Right lobe of liver (tissue), 6 donors: ENCODE data around the gene MLLT1. TPM values are rescaled to one million over a fixed set of nuclear protein-coding genes. Genes with fewer than 3 reads are reported as not detected.
"Not testable (repeated sequence)": the region's sequence is repeated elsewhere in the genome, so short reads cannot be mapped to it uniquely, and the experiment has no call there.

ENCODE experiments used
- ATAC-seq, 4 donors: fragments of 200-7000 bp; cut with Tn5 transposase; one replicate each; pipeline ENCODE4 v1.9.1; 2020; ENCODE audit warnings: mild to moderate bottlenecking in 4 of 4, moderate library complexity in 4 of 4
- DNase-seq, 3 donors: peaks; one replicate each; pipeline ENCODE4 v3.0.0-alpha.2; 2020
- H3K27ac ChIP-seq, 3 donors: fragments of 200-600 bp; one replicate each; pipeline ENCODE4 v1.8.0; 2022
- H3K27me3 ChIP-seq, 2 donors: fragments of 200-600 bp; one replicate each; pipeline ENCODE4 v1.8.0; 2022
- H3K36me3 ChIP-seq, 4 donors: fragments of 200-600 bp; sonication (generic) in 1 of 4; one replicate each; pipeline versions ENCODE4 v1.5.1 to v1.8.0; 2017 to 2022; ENCODE audit warnings: control low read depth in 1 of 4
- H3K4me1 ChIP-seq, 4 donors: fragments of 200-600 bp; sonication (generic) in 1 of 4; one replicate each; pipeline versions ENCODE4 v1.5.1 to v1.8.0; 2017 to 2022; ENCODE audit warnings: control low read depth in 1 of 4
- H3K4me3 ChIP-seq, 3 donors: fragments of 200-600 bp; one replicate each; pipeline ENCODE4 v1.8.0; 2022
- H3K9me3 ChIP-seq, 4 donors: fragments of 200-600 bp; sonication (generic) in 1 of 4; one replicate each; pipeline versions ENCODE4 v1.5.1 to v1.8.0; 2017 to 2022; ENCODE audit warnings: control low read depth in 1 of 4
- POLR2A ChIP-seq: fragments of 450-650 bp; IDR thresholded peaks from one replicate; pipeline ENCODE4 v1.6.1; 2017; ENCODE audit warnings: antibody characterized with exemption, mild to moderate bottlenecking
- WGBS: methylation state at CpG from one replicate; pipeline ENCODE4 v1.1.6; 2018; ENCODE audit warnings: low coverage, low lambda C conversion rate; ENCODE audit not compliant: insufficient coverage; ENCODE audit errors: missing lambda C conversion rate; 5-methylcytosine and 5-hydroxymethylcytosine counted together
- intact Hi-C, 2 donors: fragments of 100-400 bp; cut with DNase I; formaldehyde crosslinking; loops; one replicate each; pipeline versions ENCODE4 v1.11.2 to v1.14.1; 2022
- total RNA-seq, 6 experiments: library from RNA; depleted of rRNA in 2 of 6; stranded (reverse); fragments of >200 nt in 2 of 6; fragmentation: NEBNext Ultra II Directional in 3 of 6; extraction: Animal tissue kit (Norgen Biotek cat#: 25700) in 3 of 6; gene quantifications; one replicate each; pipeline versions ENCODE4 v1.1.0 to v1.2.4, GENCODE V29; 2016 to 2023
- TF ChIP-seq, protein P1 (sequence below), 4 donors: fragments of 200-600 bp in 3 of 4; fragments of 450-650 bp in 1 of 4; IDR thresholded peaks; one replicate each; pipeline versions ENCODE4 v1.5.1 to v1.8.0; 2016 to 2022; ENCODE audit warnings: antibody characterized with exemption in 4 of 4, mild to moderate bottlenecking in 2 of 4
- donor health status: DM: no; HTN: yes; CAD: no.
- donor health status: DM: no; HTN: no; CAD: no.
- donor health status: DM: no; HTN: no; CAD: no.
- donor health status: DM: no; HTN: yes; CAD: no.
- donor health status: DM: no; HTN: yes; CAD: no.

Gene MLLT1
- total RNA-seq, 6 experiments from 2014 or later = 11.3 to 24.3 (median 15.3) TPM

DNA sequence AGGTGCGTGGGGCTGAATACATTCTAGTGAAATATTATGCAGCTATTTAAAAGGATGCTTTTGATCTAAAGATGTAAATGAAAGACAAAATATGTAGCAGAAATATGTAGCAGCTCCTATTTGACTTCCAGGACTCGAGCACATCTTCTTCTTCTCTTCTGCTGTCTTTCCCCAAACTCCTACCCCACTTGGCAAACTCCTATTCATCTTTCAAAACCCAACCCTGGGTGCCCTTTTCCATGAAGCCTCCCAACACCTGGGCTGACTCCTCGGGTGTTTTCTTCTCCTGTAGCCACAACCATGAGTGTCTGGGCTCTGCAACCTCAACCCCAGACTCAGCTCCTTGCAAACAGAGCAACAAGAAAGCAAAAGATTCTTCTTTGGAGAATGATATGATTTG lies 42.5 kb upstream of the MLLT1 start:
- ATAC-seq = no peak
- intact Hi-C loops = no loop called here

DNA sequence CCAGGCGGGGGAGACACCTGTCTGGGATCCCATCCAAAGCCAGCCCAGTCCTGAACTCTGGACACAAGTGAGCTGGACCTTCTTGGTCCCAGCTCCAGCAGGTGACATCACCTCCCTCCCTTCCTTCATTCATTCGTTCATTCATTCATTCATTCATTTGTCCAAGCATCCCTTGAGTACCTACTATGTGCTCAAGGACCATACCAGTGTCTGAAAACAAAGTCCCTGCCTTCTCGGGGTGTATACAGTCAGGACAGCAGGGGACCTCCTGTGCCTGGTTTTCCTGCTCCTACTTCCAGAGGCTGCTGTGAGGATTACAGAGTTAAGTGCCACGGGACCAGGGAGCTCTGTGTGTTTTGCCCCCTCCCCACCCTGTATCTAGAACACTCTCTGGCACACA lies 39.6 kb upstream of the MLLT1 start:
- TF ChIP-seq, protein P1, sequence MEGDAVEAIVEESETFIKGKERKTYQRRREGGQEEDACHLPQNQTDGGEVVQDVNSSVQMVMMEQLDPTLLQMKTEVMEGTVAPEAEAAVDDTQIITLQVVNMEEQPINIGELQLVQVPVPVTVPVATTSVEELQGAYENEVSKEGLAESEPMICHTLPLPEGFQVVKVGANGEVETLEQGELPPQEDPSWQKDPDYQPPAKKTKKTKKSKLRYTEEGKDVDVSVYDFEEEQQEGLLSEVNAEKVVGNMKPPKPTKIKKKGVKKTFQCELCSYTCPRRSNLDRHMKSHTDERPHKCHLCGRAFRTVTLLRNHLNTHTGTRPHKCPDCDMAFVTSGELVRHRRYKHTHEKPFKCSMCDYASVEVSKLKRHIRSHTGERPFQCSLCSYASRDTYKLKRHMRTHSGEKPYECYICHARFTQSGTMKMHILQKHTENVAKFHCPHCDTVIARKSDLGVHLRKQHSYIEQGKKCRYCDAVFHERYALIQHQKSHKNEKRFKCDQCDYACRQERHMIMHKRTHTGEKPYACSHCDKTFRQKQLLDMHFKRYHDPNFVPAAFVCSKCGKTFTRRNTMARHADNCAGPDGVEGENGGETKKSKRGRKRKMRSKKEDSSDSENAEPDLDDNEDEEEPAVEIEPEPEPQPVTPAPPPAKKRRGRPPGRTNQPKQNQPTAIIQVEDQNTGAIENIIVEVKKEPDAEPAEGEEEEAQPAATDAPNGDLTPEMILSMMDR (IDR thresholded peaks at IDR 0.05) = no peak
- no peak for TF ChIP-seq POLR2A
- Histone ChIP-seq H3K36me3 (no peaks in the 10 kb centered on the region), H3K4me1 (no peaks in the 10 kb centered on the region), H3K4me3 (no peak overlapping the region), H3K9me3 (no peaks in the 10 kb centered on the region), H3K27me3 (no peaks in the 10 kb centered on the region), H3K27ac (no peak overlapping the region)
- 16% methylated on average over 4 of the region's 4 CpGs for WGBS
- DNase-seq = no peak
- ATAC-seq = no peak
- intact Hi-C loops = no loop called here

More for the DNA sequence above, 42.5 kb upstream of the MLLT1 start:
- 49% methylated on average over 3 of the region's 3 CpGs for WGBS
- no peaks in the 10 kb centered on the region for H3K4me1 ChIP-seq
- no peaks in the 10 kb centered on the region for H3K27me3 ChIP-seq
- no peaks in the 10 kb centered on the region for H3K9me3 ChIP-seq
- DNase-seq = no peak
- no peaks in the 10 kb centered on the region for H3K36me3 ChIP-seq
- no peak for TF ChIP-seq POLR2A
- TF ChIP-seq, protein P1 (IDR thresholded peaks at IDR 0.05) = no peak
- no peak overlapping the region for H3K27ac ChIP-seq
- H3K4me3 ChIP-seq = no peak overlapping the region

DNA sequence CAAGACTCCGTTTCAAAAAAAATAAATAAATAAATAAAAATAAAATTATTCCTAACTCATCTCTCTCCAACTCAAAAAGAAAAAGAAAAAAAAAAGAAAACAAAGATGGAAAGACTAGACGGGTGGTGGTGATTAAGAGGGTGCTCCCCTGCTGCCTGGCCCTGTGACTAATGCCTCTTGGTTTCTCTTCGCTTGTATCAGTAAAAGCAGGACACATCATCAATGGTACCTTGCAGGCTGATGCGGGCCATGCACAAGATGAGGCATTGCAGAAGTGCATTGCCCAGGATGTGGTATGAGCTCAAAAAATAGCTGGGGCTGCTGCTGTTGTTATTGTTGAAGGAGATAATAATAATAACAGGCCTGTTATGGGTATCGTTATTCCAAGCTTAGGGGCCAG lies 39.0 kb upstream of the MLLT1 start:
- no peak for DNase-seq
- Histone ChIP-seq H3K4me1 (no peaks in the 10 kb centered on the region), H3K27me3 (no peaks in the 10 kb centered on the region), H3K4me3 (no peak overlapping the region), H3K36me3 (no peaks in the 10 kb centered on the region), H3K27ac (no peak overlapping the region), H3K9me3 (no peaks in the 10 kb centered on the region)
- TF ChIP-seq, protein P1 (IDR thresholded peaks at IDR 0.05) = no peak
- TF ChIP-seq POLR2A = no peak
- WGBS = 64% methylated on average over 4 of the region's 5 CpGs
- intact Hi-C loops = no loop called here
- ATAC-seq = no peak

DNA sequence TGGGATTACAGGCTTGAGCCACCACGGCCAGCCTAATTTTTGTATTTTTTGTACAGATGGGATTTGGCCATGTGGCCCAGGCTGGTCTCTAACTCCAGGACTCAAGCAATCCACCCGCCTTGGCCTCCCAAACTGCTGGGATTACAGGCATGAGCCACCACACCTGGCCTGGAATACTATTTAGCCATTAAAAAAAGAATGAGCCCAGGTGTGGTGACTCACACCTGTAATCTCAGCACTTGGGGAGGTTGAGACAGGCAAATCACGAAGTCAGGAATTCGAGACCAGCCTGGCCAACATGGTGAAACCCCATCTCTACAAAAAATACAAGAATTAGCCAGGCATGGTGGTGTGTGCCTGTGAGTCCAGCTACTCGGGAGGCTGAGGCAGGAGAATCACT lies 35.9 kb upstream of the MLLT1 start:
- H3K36me3 ChIP-seq, DNase-seq, H3K4me1 ChIP-seq, intact Hi-C loops, ATAC-seq, H3K27ac ChIP-seq, H3K4me3 ChIP-seq, H3K27me3 ChIP-seq, H3K9me3 ChIP-seq: not testable (repeated sequence)
- 74% methylated on average over 4 of the region's 5 CpGs for WGBS

DNA sequence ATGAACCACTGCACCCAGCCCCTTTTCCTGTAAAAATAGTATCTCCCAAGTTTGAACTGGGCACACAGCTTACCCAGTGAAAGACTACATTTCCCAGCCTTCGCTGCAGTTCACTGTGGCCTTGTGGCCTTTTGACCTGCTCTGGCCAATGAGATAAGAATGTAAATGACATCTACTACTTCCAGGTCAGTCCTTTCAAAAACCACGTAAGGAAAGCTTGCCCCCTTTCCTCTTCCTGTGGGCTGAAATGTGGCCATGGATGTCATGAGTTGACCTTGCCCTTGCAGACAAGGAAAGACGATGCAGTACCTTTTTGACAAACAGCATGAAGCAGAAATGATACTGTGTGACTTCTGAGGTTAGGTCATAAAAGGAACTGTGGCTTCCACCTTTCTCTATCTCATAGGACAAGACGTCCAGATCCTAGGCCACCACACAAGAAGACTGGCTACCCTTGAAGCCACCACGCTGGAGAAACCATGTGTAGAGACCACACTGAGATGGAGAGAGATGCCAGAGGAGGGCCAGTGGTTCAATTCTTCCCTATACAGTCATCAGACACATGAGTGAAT lies 33.7 kb upstream of the MLLT1 start:
- Histone ChIP-seq H3K36me3 (no peaks in the 10 kb centered on the region), H3K27ac (no peak overlapping the region), H3K4me1 (no peaks in the 10 kb centered on the region), H3K9me3 (no peaks in the 10 kb centered on the region), H3K27me3 (no peaks in the 10 kb centered on the region), H3K4me3 (no peak overlapping the region)
- intact Hi-C loops = no loop called here
- TF ChIP-seq POLR2A = no peak
- TF ChIP-seq, protein P1 (IDR thresholded peaks at IDR 0.05) = no peak
- WGBS = 45% methylated on average over 4 of the region's 5 CpGs
- ATAC-seq (no peak), DNase-seq (no peak)
